Adrenal gland (tissue), 5 donors: Measurements from ENCODE around the gene CAPRIN1.

Source experiments
- CTCF ChIP-seq, 6 experiments: fragments of 450-650 bp in 4 of 6; fragments of 200-600 bp in 2 of 6; sonication (generic) in 1 of 6; IDR thresholded peaks; 1 replicate in 5 of 6; 2 replicates in 1 of 6; pipeline versions ENCODE4 v1.5.1 to v1.8.0; 2016 to 2021; ENCODE audit warnings: antibody characterized with exemption in 6 of 6, mild to moderate bottlenecking in 2 of 6, moderate library complexity in 1 of 6
- POLR2A ChIP-seq, 2 donors: fragments of 450-650 bp; IDR thresholded peaks; one replicate each; pipeline ENCODE4 v1.6.1; 2017; ENCODE audit warnings: antibody characterized with exemption in 2 of 2, mild to moderate bottlenecking in 2 of 2, moderate library complexity in 1 of 2
- donor health status: DM: no; HTN: no; CAD: no.

- TF ChIP-seq CTCF (IDR thresholded peaks at IDR 0.05) (no peak), POLR2A (IDR thresholded peaks at IDR 0.05) (no peak)
Measured at GRCh38 chr11:34028425-34028824, 23.1 kb upstream of the CAPRIN1 start.
